HUES6 (cell line): Measurements from ENCODE around the gene TFEB.

Source experiments
- H3K27ac ChIP-seq: 2 replicates; pipeline ENCODE4 v1.7.0; 2013; ENCODE audit warnings: low read depth, mild to moderate bottlenecking, low read length, inconsistent platforms
- H3K27me3 ChIP-seq: 2 replicates; pipeline ENCODE4 v1.6.1; 2013; ENCODE audit warnings: low read length; ENCODE audit not compliant: control insufficient read depth, insufficient read depth
- H3K36me3 ChIP-seq: 2 replicates; pipeline ENCODE4 v1.6.1; 2013; ENCODE audit warnings: low read length; ENCODE audit not compliant: control insufficient read depth, insufficient read depth
- H3K4me1 ChIP-seq: 2 replicates; pipeline ENCODE4 v1.6.1; 2013; ENCODE audit warnings: low read length; ENCODE audit not compliant: control insufficient read depth, insufficient read depth
- H3K4me3 ChIP-seq: 2 replicates; pipeline ENCODE4 v1.5.1; 2013; ENCODE audit warnings: low read depth, low read length
- H3K9ac ChIP-seq: one replicate; pipeline ENCODE4 v1.6.1; 2013; ENCODE audit warnings: mild to moderate bottlenecking, low read length
- H3K9me3 ChIP-seq: 2 replicates; pipeline ENCODE4 v1.6.1; 2013; ENCODE audit warnings: low read depth, low read length; ENCODE audit not compliant: control insufficient read depth, insufficient read depth

Gene TFEB

DNA sequence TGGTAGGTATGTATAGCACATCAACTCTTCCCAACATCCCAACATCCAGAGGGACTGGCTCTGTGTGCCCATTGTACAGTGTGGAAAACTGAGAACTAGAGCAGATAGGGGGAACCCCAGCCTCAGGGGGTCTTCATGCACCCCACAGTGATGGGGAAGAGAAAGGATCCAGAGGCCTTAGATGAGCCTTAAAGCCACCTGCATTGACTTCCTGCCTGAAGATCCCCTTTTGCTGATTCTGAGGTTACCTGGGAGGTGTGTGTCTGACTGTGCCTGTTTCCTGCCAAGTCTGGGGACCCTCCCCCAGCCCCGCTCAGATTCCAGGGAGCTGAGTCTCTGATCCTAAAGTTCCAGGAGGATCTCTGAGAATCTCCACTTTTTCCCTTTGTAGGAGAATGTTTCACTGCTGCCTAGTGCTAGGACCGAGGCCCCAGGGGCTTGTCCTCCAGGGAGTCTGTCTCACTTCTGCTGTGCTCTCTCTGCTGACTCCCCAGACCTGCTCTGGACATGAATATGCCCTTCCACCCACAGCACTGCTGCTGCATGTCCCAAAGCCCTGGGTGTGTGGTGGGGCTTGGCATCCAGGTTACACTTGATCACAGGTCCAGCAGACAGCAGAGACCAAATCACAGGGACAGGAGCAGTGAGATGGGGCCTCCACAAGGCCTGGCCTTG is 24.6 kb upstream of the TFEB start:
- Histone ChIP-seq H3K4me3 (no peak overlapping the region), H3K9me3 (no peaks in the 10 kb centered on the region), H3K27ac (no peak overlapping the region), H3K9ac (no peak overlapping the region), H3K36me3 (no peaks in the 10 kb centered on the region), H3K27me3 (no peaks in the 10 kb centered on the region), H3K4me1 (peaks cover 5% of the 10 kb centered on the region; the same call in 1 of the 2 replicates)

DNA sequence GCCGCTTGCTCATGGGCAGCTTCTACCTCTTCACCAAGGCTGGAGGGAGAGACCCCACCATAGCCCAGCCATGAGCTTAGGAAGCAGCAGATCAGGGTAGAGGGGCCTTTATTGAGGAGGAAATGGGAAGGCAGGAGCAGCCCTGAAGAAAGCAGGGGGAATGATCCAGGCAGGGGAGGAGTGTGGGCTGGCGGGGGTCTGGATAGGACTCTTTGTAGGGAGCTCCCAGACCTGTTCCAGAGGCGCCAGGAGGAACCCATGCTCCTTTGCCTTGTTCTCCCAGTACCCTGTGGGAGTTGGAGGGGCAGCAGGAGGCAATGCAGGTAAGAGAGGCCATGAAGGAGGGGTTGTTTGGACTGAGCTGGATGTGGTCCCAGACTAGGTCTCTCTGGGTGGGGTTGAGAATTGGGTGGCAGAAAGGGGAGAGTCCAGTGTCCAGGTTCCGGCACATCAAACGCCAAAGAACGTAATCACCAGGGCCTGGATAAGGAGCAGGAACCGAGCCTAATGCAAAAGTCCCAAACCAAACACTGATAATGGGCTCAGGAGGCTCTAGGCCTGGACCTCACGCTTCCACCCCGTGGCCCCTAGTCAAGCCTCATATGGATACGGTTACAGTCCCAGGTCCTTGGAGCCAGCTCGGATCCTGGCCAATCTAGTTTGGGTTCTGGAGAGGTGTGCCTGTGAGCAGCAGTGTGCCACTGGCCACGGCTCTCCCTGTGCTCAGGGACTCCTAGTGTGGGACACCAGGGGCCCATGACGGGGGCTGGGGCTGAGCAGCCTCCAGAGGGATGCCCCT is 23.9 kb upstream of the TFEB start:
- Histone ChIP-seq H3K36me3 (no peaks in the 10 kb centered on the region), H3K4me3 (no peak overlapping the region), H3K27me3 (no peaks in the 10 kb centered on the region), H3K9ac (no peak overlapping the region), H3K9me3 (no peaks in the 10 kb centered on the region), H3K27ac (no peak overlapping the region), H3K4me1 (peaks cover 5% of the 10 kb centered on the region; the same call in 1 of the 2 replicates)

DNA sequence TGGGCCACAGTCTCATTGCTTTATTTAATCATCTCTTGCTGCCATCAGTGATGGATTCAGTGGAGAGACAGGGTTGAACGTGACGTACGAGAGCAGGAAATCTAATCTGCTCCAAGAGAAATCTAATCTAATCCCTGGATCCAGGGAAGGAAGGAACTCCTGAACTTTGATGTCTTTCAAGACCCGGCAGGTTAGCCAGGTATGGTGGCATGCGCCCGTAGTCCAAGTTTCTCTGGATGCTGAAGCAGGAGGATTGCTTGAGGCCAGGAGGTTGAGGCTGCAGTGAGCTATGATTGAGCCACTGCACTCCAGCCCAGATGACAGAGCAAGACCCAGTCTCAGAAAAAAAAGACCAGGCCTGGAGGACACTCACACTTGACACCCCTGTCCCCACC is 23.2 kb upstream of the TFEB start:
- peaks cover 5% of the 10 kb centered on the region; the same call in 1 of the 2 replicates for H3K4me1 ChIP-seq
- no peak overlapping the region for H3K9ac ChIP-seq
- H3K4me3 ChIP-seq = no peak overlapping the region
- no peaks in the 10 kb centered on the region for H3K36me3 ChIP-seq
- no peak overlapping the region for H3K27ac ChIP-seq
- H3K27me3 ChIP-seq = no peaks in the 10 kb centered on the region
- no peaks in the 10 kb centered on the region for H3K9me3 ChIP-seq

DNA sequence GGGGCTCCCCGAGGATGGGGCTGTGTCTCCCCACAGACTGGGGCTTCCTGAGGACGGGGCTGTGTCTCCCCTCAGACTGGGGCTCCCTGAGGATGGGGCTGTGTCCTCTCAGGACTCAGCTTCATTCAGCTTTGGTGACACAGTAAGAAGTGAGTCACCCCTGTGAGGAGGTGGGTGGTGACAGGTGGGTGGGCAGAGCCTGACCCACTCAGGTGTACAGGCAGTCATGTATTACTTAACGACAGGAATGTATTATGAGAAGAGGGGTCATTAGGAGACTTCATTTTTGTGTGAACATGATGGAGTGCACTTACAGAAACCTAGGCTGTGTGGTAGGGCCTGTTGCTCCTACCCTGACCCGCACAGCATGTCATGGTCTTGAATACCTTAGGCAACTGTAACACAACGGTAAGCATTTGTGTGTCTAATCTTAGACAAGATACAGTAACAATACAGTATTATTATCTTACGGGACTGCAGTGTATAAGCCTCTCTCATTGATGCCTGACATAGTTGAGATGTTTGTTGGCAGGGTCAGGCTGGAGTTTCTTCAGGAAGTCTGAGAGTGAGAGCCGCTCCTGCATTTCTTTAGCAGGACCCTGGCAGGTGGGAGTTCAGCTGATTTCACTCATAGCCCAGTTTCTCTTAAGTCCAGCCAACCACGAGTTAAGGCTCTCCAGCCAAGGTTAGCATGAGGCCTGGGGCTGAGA is 22.7 kb upstream of the TFEB start:
- Histone ChIP-seq H3K9ac (no peak overlapping the region), H3K9me3 (no peaks in the 10 kb centered on the region), H3K4me3 (no peak overlapping the region), H3K27ac (no peak overlapping the region), H3K4me1 (peaks cover 5% of the 10 kb centered on the region; the same call in 1 of the 2 replicates), H3K36me3 (no peaks in the 10 kb centered on the region), H3K27me3 (no peaks in the 10 kb centered on the region)

DNA sequence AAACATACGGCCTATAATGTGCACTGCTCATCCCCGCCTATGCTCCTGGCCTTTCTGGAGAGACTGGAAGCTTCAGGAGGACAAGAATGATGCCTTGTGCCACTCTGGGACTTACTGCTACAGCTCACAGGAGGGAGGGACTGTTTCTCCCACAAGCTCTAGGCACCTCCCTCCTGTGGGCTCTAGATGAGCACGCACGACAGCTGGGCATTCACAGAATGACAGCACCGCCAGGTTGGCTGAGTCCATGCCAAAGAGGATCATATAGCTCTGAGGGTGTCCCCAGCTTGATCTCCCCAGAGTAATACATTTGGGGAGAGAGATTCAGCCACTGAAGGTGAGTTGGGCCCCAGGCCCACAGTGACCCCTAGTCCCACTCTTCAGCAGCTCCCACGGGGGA is 21.9 kb upstream of the TFEB start:
- Histone ChIP-seq H3K9me3 (no peaks in the 10 kb centered on the region), H3K4me3 (no peak overlapping the region), H3K27ac (no peak overlapping the region), H3K36me3 (no peaks in the 10 kb centered on the region), H3K27me3 (no peaks in the 10 kb centered on the region), H3K4me1 (peaks cover 5% of the 10 kb centered on the region; the same call in 1 of the 2 replicates), H3K9ac (no peak overlapping the region)

DNA sequence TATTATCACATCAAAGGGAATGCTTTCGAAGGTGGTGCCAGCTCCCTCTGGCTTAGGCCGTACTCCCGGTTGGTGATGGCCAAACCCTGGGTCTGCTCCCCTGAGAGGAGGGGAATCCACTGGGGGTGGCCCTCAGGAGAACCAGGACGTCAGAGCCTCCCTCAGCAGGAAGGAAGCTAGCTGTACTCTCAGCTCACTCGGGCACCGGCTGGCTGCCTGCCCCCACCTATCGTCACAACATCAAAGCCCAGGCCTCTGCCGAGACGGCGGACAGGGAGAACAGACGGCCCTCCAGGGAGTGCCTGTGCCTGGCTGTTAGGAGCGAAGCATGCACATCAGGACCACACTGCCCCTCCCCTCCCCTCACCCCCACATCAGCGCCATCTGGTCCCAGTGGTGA is 20.9 kb upstream of the TFEB start:
- Histone ChIP-seq H3K36me3 (no peaks in the 10 kb centered on the region), H3K9ac (no peak overlapping the region), H3K4me3 (no peak overlapping the region), H3K27ac (no peak overlapping the region), H3K4me1 (peaks cover 5% of the 10 kb centered on the region; the same call in 1 of the 2 replicates), H3K9me3 (no peaks in the 10 kb centered on the region), H3K27me3 (no peaks in the 10 kb centered on the region)

DNA sequence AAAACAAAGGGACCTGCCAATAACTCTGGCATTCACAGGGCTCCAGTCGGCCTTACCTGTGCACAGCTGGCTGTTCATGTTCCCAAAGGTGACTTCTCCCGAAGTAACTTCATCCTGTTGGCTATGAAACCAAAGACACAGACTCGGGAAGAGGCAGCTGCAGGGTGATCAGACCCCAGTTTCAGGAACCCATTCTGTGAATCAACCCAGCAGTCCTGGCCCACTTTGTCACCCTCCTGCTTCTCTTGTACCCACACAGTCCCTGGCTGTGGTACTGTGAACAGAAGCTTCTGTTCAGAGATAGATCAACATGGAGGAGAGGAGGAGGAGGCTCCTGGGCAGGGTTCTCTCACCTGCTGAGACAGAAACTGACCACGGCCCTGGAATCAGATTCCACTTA is 20.5 kb upstream of the TFEB start:
- no peaks in the 10 kb centered on the region for H3K27me3 ChIP-seq
- no peaks in the 10 kb centered on the region for H3K9me3 ChIP-seq
- no peak overlapping the region for H3K27ac ChIP-seq
- no peak overlapping the region for H3K4me3 ChIP-seq
- no peaks in the 10 kb centered on the region for H3K36me3 ChIP-seq
- H3K4me1 ChIP-seq = peaks cover 5% of the 10 kb centered on the region; the same call in 1 of the 2 replicates
- H3K9ac ChIP-seq = no peak overlapping the region

DNA sequence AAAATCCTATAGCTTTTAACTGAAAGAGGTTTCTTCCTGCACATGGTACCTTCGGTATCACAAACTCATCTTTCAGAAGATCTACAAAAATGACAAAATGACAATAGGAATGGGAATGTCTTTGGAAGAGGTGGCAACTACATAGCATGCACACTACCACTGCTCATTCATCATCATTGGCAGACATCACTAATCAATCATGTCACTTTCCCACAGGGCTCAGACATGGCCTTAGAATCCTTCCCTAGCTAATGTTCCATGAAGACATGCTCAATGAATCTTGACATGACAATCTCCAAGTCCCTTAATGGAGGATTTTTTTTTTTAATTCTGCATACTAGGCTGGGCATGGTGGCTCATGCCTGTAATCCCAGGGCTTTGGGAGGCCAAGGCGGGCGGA is 15.0 kb upstream of the TFEB start:
- Histone ChIP-seq H3K27ac (no peak overlapping the region), H3K9ac (no peak overlapping the region), H3K36me3 (no peaks in the 10 kb centered on the region), H3K4me1 (no peaks in the 10 kb centered on the region), H3K9me3 (no peaks in the 10 kb centered on the region), H3K27me3 (no peaks in the 10 kb centered on the region), H3K4me3 (no peak overlapping the region)

DNA sequence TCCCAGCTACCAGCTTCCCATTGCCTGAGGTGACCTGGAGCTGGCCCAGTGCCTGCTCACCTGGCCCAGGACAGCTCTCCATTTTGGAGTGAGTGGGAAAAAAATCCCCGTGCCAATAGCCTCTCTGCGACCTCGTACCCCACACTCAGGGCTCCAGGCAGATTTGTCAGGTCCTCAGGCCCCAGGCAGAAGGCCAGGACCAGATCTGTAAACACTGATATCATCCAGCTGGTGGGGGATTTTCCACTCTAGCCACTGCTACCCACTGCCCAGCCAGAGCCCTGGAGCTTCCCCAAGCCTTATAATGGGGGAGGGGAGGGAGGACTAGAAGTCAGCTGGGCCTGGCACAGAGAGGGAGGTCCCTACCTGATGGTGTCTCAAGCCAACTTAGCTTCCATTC is 13.1 kb upstream of the TFEB start:
- Histone ChIP-seq H3K9me3 (no peaks in the 10 kb centered on the region), H3K4me1 (no peaks in the 10 kb centered on the region), H3K36me3 (no peaks in the 10 kb centered on the region), H3K27me3 (no peaks in the 10 kb centered on the region), H3K4me3 (no peak overlapping the region), H3K9ac (no peak overlapping the region), H3K27ac (no peak overlapping the region)

DNA sequence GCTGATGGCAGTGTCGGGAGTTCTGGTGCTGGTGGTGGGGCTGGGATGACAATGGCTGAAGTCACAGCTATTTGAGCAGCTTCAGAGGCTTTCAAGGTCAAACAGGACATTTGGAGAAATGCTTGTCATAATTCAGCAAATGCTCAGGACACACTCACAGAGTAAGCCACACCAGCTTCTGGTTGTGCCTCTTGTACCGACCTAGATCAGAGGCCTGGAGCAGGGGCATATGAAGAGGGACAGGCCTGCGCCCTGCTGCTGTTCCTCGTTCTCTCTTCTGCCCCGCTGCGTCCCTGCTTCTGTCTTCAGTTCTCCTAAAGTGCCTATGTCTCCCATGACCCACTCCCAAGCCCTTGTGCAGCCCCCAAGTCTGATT is 12.7 kb upstream of the TFEB start:
- Histone ChIP-seq H3K27me3 (no peaks in the 10 kb centered on the region), H3K27ac (no peak overlapping the region), H3K9me3 (no peaks in the 10 kb centered on the region), H3K9ac (no peak overlapping the region), H3K4me3 (no peak overlapping the region), H3K36me3 (no peaks in the 10 kb centered on the region), H3K4me1 (no peaks in the 10 kb centered on the region)
